ENCODE data around the gene LAMA2. TPM values are rescaled to one million over a fixed set of nuclear protein-coding genes. Genes with fewer than 3 reads are reported as not detected.

Gene LAMA2
- total RNA-seq, 1 donor from 2014 or later: 1.8 TPM

GRCh38 chr6:129446272-129447197 is 563.6 kb downstream of the LAMA2 start:
- Histone ChIP-seq H3K4me2 (ENCODE audit: low read length) (no peak overlapping the region), H3K79me2 (ENCODE audit: insufficient read depth, low read length) (no peaks in the 10 kb centered on the region), H4K20me1 (ENCODE audit: insufficient read depth, low read length) (no peaks in the 10 kb centered on the region), H3K9ac (ENCODE audit: low read length) (no peak overlapping the region), H3K36me3 (ENCODE audit: insufficient read depth, low read length) (no peaks in the 10 kb centered on the region), H3K9me3 (ENCODE audit: insufficient read depth, low read depth, low read length) (no peaks in the 10 kb centered on the region), H2AFZ (ENCODE audit: low read depth, low read length) (no peak overlapping the region), H3K4me3 (ENCODE audit: insufficient read depth, low read depth, low read length) (no peak overlapping the region), H3K27me3 (ENCODE audit: insufficient read depth, low read length) (no peaks in the 10 kb centered on the region), H3K27ac (ENCODE audit: low read depth, low read length) (no peak overlapping the region), H3K4me1 (ENCODE audit: insufficient read depth, low read length) (no peaks in the 10 kb centered on the region)
- Mint-ChIP-seq H3K27me3 (ENCODE audit: low read depth, unreplicated experiment) (no peaks in the 10 kb centered on the region), H3K4me1 (ENCODE audit: low read depth, unreplicated experiment) (no peaks in the 10 kb centered on the region), H3K9me3 (ENCODE audit: unreplicated experiment) (no peaks in the 10 kb centered on the region), H3K36me3 (ENCODE audit: low read depth, unreplicated experiment) (no peaks in the 10 kb centered on the region), H3K4me3 (ENCODE audit: unreplicated experiment) (no peak overlapping the region), H3K27ac (ENCODE audit: unreplicated experiment) (no peak overlapping the region)
- no peak for DNase-seq (ENCODE audit: low read depth)
- no peak for FAIRE-seq
- TF ChIP-seq EZH2 (IDR thresholded peaks at IDR 0.05; ENCODE audit: insufficient read depth, low read length) (no peak), CTCF (IDR thresholded peaks at IDR 0.05; ENCODE audit: insufficient read depth, low read depth, low read length) (no peak)

- FAIRE-seq: peak; percentile 43
- H3K79me2 ChIP-seq (ENCODE audit: insufficient read depth, low read length): no peaks in the 10 kb centered on the region
- DNase-seq (ENCODE audit: low read depth): no peak
- H3K4me2 ChIP-seq (ENCODE audit: low read length): no peak overlapping the region
- no peaks in the 10 kb centered on the region for H3K36me3 Mint-ChIP-seq (ENCODE audit: low read depth, unreplicated experiment)
- no peaks in the 10 kb centered on the region for H3K9me3 Mint-ChIP-seq (ENCODE audit: unreplicated experiment)
- no peaks in the 10 kb centered on the region for H4K20me1 ChIP-seq (ENCODE audit: insufficient read depth, low read length)
- H3K27me3 Mint-ChIP-seq (ENCODE audit: low read depth, unreplicated experiment): no peaks in the 10 kb centered on the region
- no peak overlapping the region for H3K9ac ChIP-seq (ENCODE audit: low read length)
- no peak overlapping the region for H3K27ac ChIP-seq (ENCODE audit: low read depth, low read length)
- no peaks in the 10 kb centered on the region for H3K36me3 ChIP-seq (ENCODE audit: insufficient read depth, low read length)
- no peaks in the 10 kb centered on the region for H3K9me3 ChIP-seq (ENCODE audit: insufficient read depth, low read depth, low read length)
- no peaks in the 10 kb centered on the region for H3K27me3 ChIP-seq (ENCODE audit: insufficient read depth, low read length)
- H3K27ac Mint-ChIP-seq (ENCODE audit: unreplicated experiment): no peak overlapping the region
- no peaks in the 10 kb centered on the region for H3K4me1 Mint-ChIP-seq (ENCODE audit: low read depth, unreplicated experiment)
- no peak overlapping the region for H2AFZ ChIP-seq (ENCODE audit: low read depth, low read length)
- H3K4me3 Mint-ChIP-seq (ENCODE audit: unreplicated experiment): no peak overlapping the region
- TF ChIP-seq CTCF (IDR thresholded peaks at IDR 0.05; ENCODE audit: insufficient read depth, low read depth, low read length) (no peak), EZH2 (IDR thresholded peaks at IDR 0.05; ENCODE audit: insufficient read depth, low read length) (no peak)
- no peaks in the 10 kb centered on the region for H3K4me1 ChIP-seq (ENCODE audit: insufficient read depth, low read length)
- H3K4me3 ChIP-seq (ENCODE audit: insufficient read depth, low read depth, low read length): no peak overlapping the region
These were observed 564.2 kb downstream of the LAMA2 start for GRCh38 chr6:129447198-129447565.

GRCh38 chr6:129448965-129449364 is 566.0 kb downstream of the LAMA2 start:
- Histone ChIP-seq H3K9me3 (ENCODE audit: insufficient read depth, low read depth, low read length) (no peaks in the 10 kb centered on the region), H3K27me3 (ENCODE audit: insufficient read depth, low read length) (no peaks in the 10 kb centered on the region), H3K27ac (ENCODE audit: low read depth, low read length) (no peak overlapping the region), H3K9ac (ENCODE audit: low read length) (no peak overlapping the region), H3K36me3 (ENCODE audit: insufficient read depth, low read length) (no peaks in the 10 kb centered on the region), H4K20me1 (ENCODE audit: insufficient read depth, low read length) (no peaks in the 10 kb centered on the region), H3K4me1 (ENCODE audit: insufficient read depth, low read length) (no peaks in the 10 kb centered on the region), H3K79me2 (ENCODE audit: insufficient read depth, low read length) (no peaks in the 10 kb centered on the region), H3K4me3 (ENCODE audit: insufficient read depth, low read depth, low read length) (no peak overlapping the region), H2AFZ (ENCODE audit: low read depth, low read length) (no peak overlapping the region), H3K4me2 (ENCODE audit: low read length) (no peak overlapping the region)
- H3K27me3 Mint-ChIP-seq (ENCODE audit: low read depth, unreplicated experiment): no peaks in the 10 kb centered on the region
- H3K27ac Mint-ChIP-seq (ENCODE audit: unreplicated experiment): no peak overlapping the region
- FAIRE-seq: no peak
- no peaks in the 10 kb centered on the region for H3K9me3 Mint-ChIP-seq (ENCODE audit: unreplicated experiment)
- H3K36me3 Mint-ChIP-seq (ENCODE audit: low read depth, unreplicated experiment): no peaks in the 10 kb centered on the region
- DNase-seq (ENCODE audit: low read depth): no peak
- H3K4me1 Mint-ChIP-seq (ENCODE audit: low read depth, unreplicated experiment): no peaks in the 10 kb centered on the region
- H3K4me3 Mint-ChIP-seq (ENCODE audit: unreplicated experiment): no peak overlapping the region
- TF ChIP-seq EZH2 (IDR thresholded peaks at IDR 0.05; ENCODE audit: insufficient read depth, low read length) (no peak), CTCF (IDR thresholded peaks at IDR 0.05; ENCODE audit: insufficient read depth, low read depth, low read length) (no peak)
